Gastrocnemius medialis (tissue), 4 donors: Measurements from ENCODE around the gene COX17. TPM values are rescaled to one million over a fixed set of nuclear protein-coding genes. Genes with fewer than 3 reads are reported as not detected.
A peak's percentile ranks its signal among the peaks of the same experiment; 100 is the strongest.

Source experiments
- ATAC-seq, 2 donors: fragments of 150-250 bp; one replicate each; pipeline ENCODE4 v1.9.1; 2016
- DNase-seq, 2 donors: peaks; one replicate each; pipeline ENCODE4 v3.0.0-alpha.2; 2019
- H3K27ac ChIP-seq, 4 donors: fragments of 200-600 bp; sonication (generic); 1 replicate in 1 of 4; 2 replicates in 3 of 4; pipeline ENCODE4 v1.5.1; 2016 to 2018; ENCODE audit warnings: mild to moderate bottlenecking in 2 of 4, moderate library complexity in 1 of 4
- H3K27me3 ChIP-seq, 3 donors: fragments of 200-600 bp; sonication (generic) in 2 of 3; 1 replicate in 1 of 3; 2 replicates in 2 of 3; pipeline versions ENCODE4 v1.5.1 to v1.6.0; 2016 to 2019; ENCODE audit warnings: mild to moderate bottlenecking in 1 of 3, moderate library complexity in 1 of 3
- H3K36me3 ChIP-seq, 2 donors: fragments of 200-600 bp; sonication (generic) in 1 of 2; one replicate each; pipeline ENCODE4 v1.5.1; 2017 to 2018
- H3K4me1 ChIP-seq, 2 donors: fragments of 200-600 bp; sonication (generic) in 1 of 2; one replicate each; pipeline ENCODE4 v1.5.1; 2016 to 2017; ENCODE audit warnings: mild to moderate bottlenecking in 2 of 2
- H3K4me3 ChIP-seq, 4 donors: fragments of 200-600 bp; sonication (generic) in 3 of 4; 1 replicate in 1 of 4; 2 replicates in 3 of 4; pipeline ENCODE4 v1.5.1; 2016 to 2019; ENCODE audit warnings: mild to moderate bottlenecking in 2 of 4
- H3K9me3 ChIP-seq, 3 donors: fragments of 200-600 bp; sonication (generic) in 2 of 3; 1 replicate in 1 of 3; 2 replicates in 2 of 3; pipeline ENCODE4 v1.5.1; 2016 to 2019
- CTCF ChIP-seq, 5 experiments: fragments of 450-650 bp in 3 of 5; fragments of 200-600 bp in 2 of 5; sonication (generic) in 2 of 5; IDR thresholded peaks in 4 of 5; conservative IDR thresholded peaks in 1 of 5; 1 replicate in 4 of 5; 2 replicates in 1 of 5; pipeline ENCODE4 v1.5.1; 2016 to 2019; ENCODE audit warnings: antibody characterized with exemption in 5 of 5, mild to moderate bottlenecking in 3 of 5, moderate library complexity in 3 of 5
- POLR2A ChIP-seq, 2 donors: fragments of 450-650 bp; IDR thresholded peaks; one replicate each; pipeline ENCODE4 v1.6.1; 2017; ENCODE audit warnings: antibody characterized with exemption in 2 of 2, mild to moderate bottlenecking in 2 of 2, moderate library complexity in 2 of 2
- in situ Hi-C, 4 donors: fragments of 200-750 bp; cut with MboI; loops; one replicate each; pipeline versions ENCODE4 v1.15.0 to v1.8.0; 2017; ENCODE audit warnings: low sequenced_read_pairs in 4 of 4
- intact Hi-C: fragments of 100-400 bp; cut with DNase I; formaldehyde crosslinking; loops from one replicate; pipeline ENCODE4 v1.15.1; 2023; ENCODE audit warnings: low total_unique reads
- total RNA-seq, 4 donors: library from RNA; depleted of rRNA; stranded (reverse); fragments of >200 nt; gene quantifications; one replicate each; pipeline versions ENCODE4 v1.1.0 to v1.2.3, GENCODE V29; 2016

COX17 gene
- total RNA-seq, 4 donors from 2014 or later: 63.4 to 146 (median 87.5) TPM

GRCh38 chr3:119620899-119621298, 56.3 kb downstream of the COX17 start:
- ATAC-seq: peak; percentile 79 to 80
- no peak for TF ChIP-seq CTCF (IDR thresholded peaks at IDR 0.05 in 4 of 5, conservative IDR thresholded peaks at IDR 0.05 in 1 of 5)
- TF ChIP-seq POLR2A (IDR thresholded peaks at IDR 0.05): peak in 1 of 2 donors; percentile 62
- H3K4me3 ChIP-seq: peak overlapping the region in 1 of 4 donors; percentile 48
- peaks cover 44 to 55% of the 10 kb centered on the region in 2 donors for H3K4me1 ChIP-seq
- no peaks in the 10 kb centered on the region for H3K27me3 ChIP-seq
- no peaks in the 10 kb centered on the region for H3K36me3 ChIP-seq
- H3K27ac ChIP-seq: peak overlapping the region; percentile 86 to 90 (median 86)
- H3K9me3 ChIP-seq: no peaks in the 10 kb centered on the region
- intact Hi-C loops (no loop called here), in situ Hi-C loops (no loop called here)
- peak; percentile 76 to 89 for DNase-seq

Other genes with a start within 250 kb of the COX17 start
- gene TMEM39A, start 213.8 kb downstream of the COX17 start, total RNA-seq: 10 to 100 TPM in 3 of 4 donors, 1 to 10 TPM in 1; 9.0 to 21.2 (median 15.5) TPM
- gene POGLUT1, start 208.4 kb downstream of the COX17 start, total RNA-seq: 1 to 10 TPM; 2.6 to 6.3 (median 3.3) TPM
- gene TIMMDC1, start 178.9 kb downstream of the COX17 start, total RNA-seq: 100 to 1,000 TPM in 2 of 4 donors, 10 to 100 TPM in 2; 41.2 to 137 (median 101) TPM
- under 1 TPM in 1 of 4 donors, not detected in 3; 0.13 TPM for gene CD80, start 117.8 kb downstream of the COX17 start, total RNA-seq
- gene ADPRH, start 97.9 kb downstream of the COX17 start, total RNA-seq: 10 to 100 TPM in 2 of 4 donors, 1 to 10 TPM in 2; 8.2 to 15.3 (median 10.3) TPM
- 1 to 10 TPM in 3 of 4 donors, under 1 TPM in 1; 0.97 to 9.6 (median 3.2) TPM for gene PLA1A, start 79.5 kb downstream of the COX17 start, total RNA-seq
- 10 to 100 TPM in 3 of 4 donors, 1 to 10 TPM in 1; 7.8 to 38.9 (median 30.3) TPM for gene POPDC2, start 16.8 kb downstream of the COX17 start, total RNA-seq
- under 1 TPM in 3 of 4 donors, not detected in 1; 0.11 to 0.36 (median 0.20) TPM for gene CFAP91, start 25.6 kb upstream of the COX17 start, total RNA-seq
- under 1 TPM in 2 of 4 donors, not detected in 2; 0.17 to 0.18 TPM for gene NR1I2, start 104.7 kb upstream of the COX17 start, total RNA-seq